ENCODE results near the gene ANKRD63. TPM values are rescaled to one million over a fixed set of nuclear protein-coding genes. Genes with fewer than 3 reads are reported as not detected.

Gene ANKRD63
- total RNA-seq, 1 experiment from 2014 or later, result 1.2 TPM

- DNase-seq (ENCODE audit: low spot score) (no peak), ATAC-seq (no peak)
- H3K27ac Mint-ChIP-seq, result no peak overlapping the region
- ChIA-PET POLR2A (no interaction called here), CTCF (interaction anchor here (1.0 to 4.3 kb wide), 3 partner anchors 13 to 21 kb away, joined by 3 to 23 read pairs (median 18); partner anchors contain the start of gene PLCB2)
- peaks cover 13% of the 10 kb centered on the region for H3K36me3 Mint-ChIP-seq
- peaks cover 29% of the 10 kb centered on the region for H3K27me3 Mint-ChIP-seq (ENCODE audit: low read depth)
- peaks cover 23% of the 10 kb centered on the region for H3K4me1 Mint-ChIP-seq
- H3K9me3 Mint-ChIP-seq, result peaks cover 11% of the 10 kb centered on the region
- no peak overlapping the region for H3K4me3 Mint-ChIP-seq
- TF ChIP-seq MLX (CRISPR knock-in tag; IDR thresholded peaks at IDR 0.05) (no peak), GABPB1 (CRISPR knock-in tag; IDR thresholded peaks at IDR 0.05) (no peak), MAX (CRISPR knock-in tag; IDR thresholded peaks at IDR 0.05) (no peak), GTF2I (CRISPR knock-in tag; conservative IDR thresholded peaks at IDR 0.05) (no peak), ZNF532 (CRISPR knock-in tag; IDR thresholded peaks at IDR 0.05; ENCODE audit: borderline replicate concordance) (no peak), CTCF (IDR thresholded peaks at IDR 0.05) (no peak), NR3C1 (CRISPR knock-in tag; conservative IDR thresholded peaks at IDR 0.05; ENCODE audit: low read depth) (no peak), ZNF138 (CRISPR knock-in tag; conservative IDR thresholded peaks at IDR 0.05) (no peak), ZNF416 (CRISPR knock-in tag; IDR thresholded peaks at IDR 0.05) (no peak), HMGA2 (CRISPR knock-in tag; IDR thresholded peaks at IDR 0.05) (no peak), HMGXB4 (CRISPR knock-in tag; IDR thresholded peaks at IDR 0.05) (no peak), ZSCAN18 (CRISPR knock-in tag; IDR thresholded peaks at IDR 0.05) (no peak), FOXJ3 (CRISPR knock-in tag; IDR thresholded peaks at IDR 0.05; ENCODE audit: borderline replicate concordance) (no peak), RORB (CRISPR knock-in tag; IDR thresholded peaks at IDR 0.05) (no peak), AR (CRISPR knock-in tag; IDR thresholded peaks at IDR 0.05) (no peak), ATF1 (CRISPR knock-in tag; IDR thresholded peaks at IDR 0.05) (no peak), CREB1 (CRISPR knock-in tag; IDR thresholded peaks at IDR 0.05) (no peak), TEAD4 (CRISPR knock-in tag; IDR thresholded peaks at IDR 0.05) (no peak), ARID4B (CRISPR knock-in tag; IDR thresholded peaks at IDR 0.05; ENCODE audit: borderline replicate concordance) (no peak)
Measured at GRCh38 chr15:40295297-40295696, 12.4 kb upstream of the ANKRD63 start.
